A549 (cell line): ENCODE measurements around the gene RABEP1. TPM values are rescaled to one million over a fixed set of nuclear protein-coding genes. Genes with fewer than 3 reads are reported as not detected.

Experiments
- ATAC-seq, 2 experiments: fragments of 200-7000 bp in 1 of 2; fragments of >200 bp in 1 of 2; cut with Nextera tagmentation in 1 of 2; cut with Tn5 transposase in 1 of 2; 3 replicates each; pipeline versions ENCODE4 v1.8.0 to v1.9.1; 2018 to 2020; ENCODE audit warnings: mild to moderate bottlenecking in 1 of 2, moderate library complexity in 1 of 2
- CTCF ChIA-PET: fragments of 300-600 bp; sonication (Branson Sonifier 250); formaldehyde crosslinking; extraction: SDS; loops from one replicate; lab custom pipeline; 2021; ENCODE audit warnings: antibody characterized with exemption, inconsistent platforms; lab: Yijun Ruan, JAX
- POLR2A ChIA-PET: fragments of 350-600 bp; formaldehyde crosslinking; extraction: SDS; loops from one replicate; lab custom pipeline; 2021; ENCODE audit warnings: antibody characterized with exemption, inconsistent platforms; lab: Yijun Ruan, JAX
- DNase-seq, 2 experiments: peaks; one replicate each; pipeline versions ENCODE4 v3.0.0 to v3.0.0-alpha.2; 2011 to 2016; ENCODE audit warnings: low read depth in 1 of 2, low spot score in 1 of 2
- FAIRE-seq: peaks from 2 replicates; lab custom pipeline; 2011; peaks lifted over from hg19 to GRCh38; lab: Jason Lieb, UNC
- H3K27ac ChIP-seq, 2 experiments: fragments of >200 bp; sonication (Bioruptor Twin); formaldehyde crosslinking; 3 replicates each; pipeline ENCODE4 v1.5.1; 2016 to 2017
- H3K4me1 ChIP-seq: fragments of >200 bp; sonication (Bioruptor Twin); formaldehyde crosslinking; 3 replicates; pipeline ENCODE4 v1.6.1; 2016
- H3K4me2 ChIP-seq: fragments of >200 bp; sonication (Bioruptor Twin); formaldehyde crosslinking; 3 replicates; pipeline ENCODE4 v1.6.1; 2016
- H3K4me3 ChIP-seq: fragments of >200 bp; sonication (Bioruptor Twin); formaldehyde crosslinking; 3 replicates; pipeline ENCODE4 v1.5.1; 2016
- H3K9me3 ChIP-seq: fragments of >200 bp; sonication (Bioruptor Twin); formaldehyde crosslinking; 3 replicates; pipeline ENCODE4 v1.6.1; 2016
- BHLHE40 ChIP-seq: IDR thresholded peaks from 2 replicates; pipeline ENCODE4 v1.6.1; 2012; ENCODE audit warnings: low read depth, low read length, inconsistent platforms
- CBX8 ChIP-seq: fragments of 200-600 bp; sonication (generic); IDR thresholded peaks from 2 replicates; pipeline ENCODE4 v1.6.1; 2016
- CEBPB ChIP-seq, 2 experiments: fragments of >200 bp in 1 of 2; sonication (Bioruptor Twin) in 1 of 2; formaldehyde crosslinking in 1 of 2; IDR thresholded peaks; 2 replicates each; pipeline ENCODE4 v1.6.1; 2012 to 2016
- CHD2 ChIP-seq: fragments of 150-350 bp; IDR thresholded peaks from 2 replicates; pipeline ENCODE4 v1.6.1; 2014; ENCODE audit warnings: low read length; ENCODE audit not compliant: partially characterized antibody
- CHD4 ChIP-seq: fragments of 200-600 bp; sonication (generic); IDR thresholded peaks from 2 replicates; pipeline ENCODE4 v1.6.1; 2016; ENCODE audit warnings: antibody characterized with exemption, mild to moderate bottlenecking, borderline replicate concordance
- E2F6 ChIP-seq: IDR thresholded peaks from 2 replicates; pipeline ENCODE4 v1.6.1; 2012; ENCODE audit warnings: low read depth, borderline replicate concordance
- EHF ChIP-seq: fragments of 250-450 bp; sonication (Bioruptor Pico); IDR thresholded peaks from 2 replicates; pipeline ENCODE4 v1.5.0; 2020; ENCODE audit warnings: mild to moderate bottlenecking
- ELK1 ChIP-seq: fragments of 150-350 bp; IDR thresholded peaks from 2 replicates; pipeline ENCODE4 v1.6.1; 2014; ENCODE audit warnings: low read depth, mild to moderate bottlenecking, low read length
- HDAC2 ChIP-seq: fragments of 200-600 bp; sonication (generic); IDR thresholded peaks from 2 replicates; pipeline ENCODE4 v1.6.1; 2016
- HEYL ChIP-seq: fragments of 250-450 bp; sonication (Bioruptor Pico); IDR thresholded peaks from 2 replicates; pipeline ENCODE4 v1.8.0; 2021; ENCODE audit warnings: mild to moderate bottlenecking, moderate library complexity
- HMGXB4 ChIP-seq: fragments of 250-450 bp; sonication (Bioruptor Pico); IDR thresholded peaks from 2 replicates; pipeline ENCODE4 v1.5.0; 2021; ENCODE audit warnings: mild to moderate bottlenecking, moderate library complexity, borderline replicate concordance
- HOXB13 ChIP-seq: fragments of 250-450 bp; sonication (Bioruptor Pico); IDR thresholded peaks from 2 replicates; pipeline ENCODE4 v1.5.0; 2020; ENCODE audit warnings: low read depth, mild to moderate bottlenecking, moderate library complexity
- JUNB ChIP-seq: fragments of >200 bp; sonication (Bioruptor Twin); formaldehyde crosslinking; IDR thresholded peaks from 2 replicates; pipeline ENCODE4 v1.6.1; 2016
- MAZ ChIP-seq: fragments of 150-350 bp; IDR thresholded peaks from 2 replicates; pipeline ENCODE4 v1.6.1; 2014; ENCODE audit warnings: antibody characterized with exemption, low read depth, low read length, borderline replicate concordance
- MYC ChIP-seq: IDR thresholded peaks from 2 replicates; pipeline ENCODE4 v1.6.1; 2012; ENCODE audit warnings: mild to moderate bottlenecking, inconsistent platforms, low read length, improper control_type of control experiment, borderline replicate concordance
- NPAS2 ChIP-seq: fragments of 250-450 bp; sonication (Bioruptor Pico); IDR thresholded peaks from 2 replicates; pipeline ENCODE4 v1.8.0; 2022; ENCODE audit warnings: mild to moderate bottlenecking, moderate library complexity, borderline replicate concordance
- NR3C1 ChIP-seq: fragments of >200 bp; sonication (Bioruptor Twin); formaldehyde crosslinking; IDR thresholded peaks from 3 replicates; pipeline ENCODE4 v1.6.1; 2017
- POLR2AphosphoS2 ChIP-seq: conservative IDR thresholded peaks from 2 replicates; pipeline ENCODE4 v1.6.1; 2012; ENCODE audit warnings: low read length, improper control_type of control experiment, inconsistent platforms
- REST ChIP-seq: fragments of 200-600 bp; sonication (generic); IDR thresholded peaks from 2 replicates; pipeline ENCODE4 v1.6.1; 2016; ENCODE audit warnings: antibody characterized with exemption, mild to moderate bottlenecking, moderate library complexity
- SMC3 ChIP-seq: fragments of >200 bp; sonication (Bioruptor Twin); formaldehyde crosslinking; IDR thresholded peaks from 3 replicates; pipeline ENCODE4 v1.6.1; 2018; ENCODE audit warnings: inconsistent platforms
- ZC3H11A ChIP-seq: fragments of 450-650 bp; IDR thresholded peaks from 2 replicates; pipeline ENCODE4 v1.6.1; 2014; ENCODE audit warnings: antibody characterized with exemption, mild to moderate bottlenecking
- ZSCAN20 ChIP-seq: fragments of 250-450 bp; sonication (Bioruptor Pico); IDR thresholded peaks from 2 replicates; pipeline ENCODE4 v1.8.0; 2022; ENCODE audit warnings: mild to moderate bottlenecking, moderate library complexity
- WGBS: methylation state at CpG from one replicate; pipeline ENCODE4 v1.1.6; 2017; ENCODE audit errors: missing lambda C conversion rate; 5-methylcytosine and 5-hydroxymethylcytosine counted together
- polyA plus RNA-seq, 4 experiments: library from polyadenylated mRNA; depleted of rRNA in 3 of 4; stranded (reverse); fragments of >200 nt; fragmentation: RNase III in 1 of 4; extraction: RNeasy Plus Mini Kit Qiagen cat#74134 plus additional on column Dnase treatment in 1 of 4; gene quantifications; 2 replicates in 3 of 4; 3 replicates in 1 of 4; pipeline ENCODE4 v1.2.3, GENCODE V29; 2011 to 2017

RABEP1 gene
- polyA plus RNA-seq, 2 of the 4 experiments (the other 2 are of a cell fraction) = 44.7 to 65.5 TPM

GRCh38 chr17:5405400-5405799 is 123.3 kb downstream of the RABEP1 start:
- 89% methylated on average over 4 of the region's 4 CpGs for WGBS

DNA sequence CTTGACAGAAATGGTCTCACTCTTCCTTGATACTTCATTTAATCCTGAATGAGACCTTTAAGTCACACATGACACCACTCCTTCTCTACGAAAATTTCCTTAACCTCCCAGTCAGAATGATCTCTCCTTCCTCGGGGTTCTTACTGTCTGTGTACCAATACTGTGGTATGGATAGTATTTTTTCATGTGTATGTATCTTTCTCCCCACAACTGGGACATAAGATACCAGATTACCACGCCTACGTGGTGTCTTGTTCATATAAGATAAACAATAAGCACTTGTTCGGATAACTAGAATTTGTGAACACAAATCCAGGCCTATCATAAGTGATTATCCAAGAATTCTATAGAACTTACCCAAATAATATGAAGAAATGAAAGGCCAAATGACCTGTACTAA is 126.1 kb downstream of the RABEP1 start:
- TF ChIP-seq E2F6 (no peak), EHF (no peak), BHLHE40 (no peak), HMGXB4 (CRISPR knock-in tag) (no peak), MAZ (no peak), JUNB (no peak), REST (no peak), ZSCAN20 (no peak), CHD2 (no peak)
- TF ChIP-seq, all 56 proteins: peak for 0
- no peak for FAIRE-seq
- Histone ChIP-seq H3K4me1 (no peaks in the 10 kb centered on the region), H3K4me2 (no peak overlapping the region), H3K4me3 (no peak overlapping the region), H3K27ac (no peak overlapping the region), H3K9me3 (no peaks in the 10 kb centered on the region)
- ATAC-seq = no peak
- ChIA-PET POLR2A (interaction anchor here (0.7 kb wide), 1 partner anchor 11 kb away, joined by 3 read pairs; the partner anchor contains the start of genes NUP88 and RPAIN), CTCF (interaction anchor here (1.2 kb wide), 1 partner anchor 158 kb away, joined by 3 read pairs; no protein-coding TSS in a partner anchor)
- WGBS = 79% methylated on average over 5 of the region's 5 CpGs
- no peak for DNase-seq

More at GRCh38 chr17:5405400-5405799, 123.3 kb downstream of the RABEP1 start:
- Histone ChIP-seq H3K27ac (no peak overlapping the region), H3K4me1 (no peaks in the 10 kb centered on the region), H3K4me2 (no peak overlapping the region), H3K4me3 (no peak overlapping the region), H3K9me3 (no peaks in the 10 kb centered on the region)
- DNase-seq (no peak), ATAC-seq (no peak), FAIRE-seq (no peak)
- POLR2A ChIA-PET = no interaction called here
- CTCF ChIA-PET = interaction anchor here (0.8 to 5.4 kb wide), 2 partner anchors 16 to 35 kb away, joined by 6 to 23 read pairs; partner anchors contain the start of gene C1QBP
- TF ChIP-seq CEBPB (IDR thresholded peaks at IDR 0.05) = no peak
- TF ChIP-seq MYC = no peak
- TF ChIP-seq JUNB = no peak
- TF ChIP-seq SMC3 = no peak
- no peak for TF ChIP-seq NPAS2
- no peak for TF ChIP-seq HMGXB4 (CRISPR knock-in tag)
- TF ChIP-seq ZC3H11A = no peak
- TF ChIP-seq HEYL (CRISPR knock-in tag) = no peak
- no peak for TF ChIP-seq POLR2AphosphoS2
- TF ChIP-seq HOXB13 (CRISPR knock-in tag) = no peak
- no peak for TF ChIP-seq ELK1
- TF ChIP-seq CHD4 = no peak
- TF ChIP-seq NR3C1 = no peak
- no peak for TF ChIP-seq CBX8
- TF ChIP-seq E2F6 = no peak
- TF ChIP-seq HDAC2 = no peak
